Uterus (tissue), 2 donors: Measurements from ENCODE around the gene PROCR.

Experiments
- POLR2A ChIP-seq, 2 donors: fragments of 450-650 bp; IDR thresholded peaks; one replicate each; pipeline ENCODE4 v1.6.1; 2016; ENCODE audit warnings: antibody characterized with exemption in 2 of 2, mild to moderate bottlenecking in 1 of 2, moderate library complexity in 1 of 2
- TF ChIP-seq, protein P1 (sequence below), 4 experiments: fragments of 200-600 bp in 2 of 4; fragments of 450-650 bp in 2 of 4; sonication (generic) in 2 of 4; IDR thresholded peaks; one replicate each; pipeline ENCODE4 v1.5.1; 2016 to 2019; ENCODE audit warnings: antibody characterized with exemption in 4 of 4, mild to moderate bottlenecking in 2 of 4, moderate library complexity in 1 of 4

DNA sequence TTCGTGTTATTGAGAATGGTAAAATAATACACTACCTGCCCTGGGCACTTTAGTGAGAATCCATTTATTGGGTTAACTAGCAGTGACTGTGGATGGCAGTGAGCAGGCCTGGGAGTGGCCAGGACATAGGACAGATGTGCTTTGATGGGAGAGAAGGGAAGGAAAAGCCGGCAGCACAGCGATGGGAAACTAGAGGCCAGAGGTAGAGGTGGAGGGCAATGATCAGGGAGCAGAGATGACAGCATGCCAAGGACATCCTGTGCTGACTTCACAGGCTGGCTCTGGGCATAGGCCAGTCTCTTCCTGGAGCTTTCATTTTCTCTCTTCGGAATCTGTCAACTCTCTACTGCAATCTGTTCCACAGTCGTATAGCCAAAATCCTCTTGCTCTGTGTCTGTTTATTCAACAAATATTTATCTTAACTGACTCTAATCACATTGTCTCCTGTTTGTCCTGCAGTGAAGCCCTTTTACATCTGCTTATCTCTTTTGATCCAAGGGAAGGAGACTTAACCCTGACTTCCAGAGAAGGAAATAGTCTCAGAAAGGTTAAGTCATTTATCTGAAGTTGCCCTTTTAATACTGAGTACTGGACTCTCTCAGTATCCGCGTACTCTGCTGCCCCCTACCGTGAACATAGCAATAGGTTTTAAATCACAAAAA, 36.2 kb downstream of the PROCR start:
- TF ChIP-seq POLR2A (IDR thresholded peaks at IDR 0.05) = no peak
- TF ChIP-seq, protein P1, sequence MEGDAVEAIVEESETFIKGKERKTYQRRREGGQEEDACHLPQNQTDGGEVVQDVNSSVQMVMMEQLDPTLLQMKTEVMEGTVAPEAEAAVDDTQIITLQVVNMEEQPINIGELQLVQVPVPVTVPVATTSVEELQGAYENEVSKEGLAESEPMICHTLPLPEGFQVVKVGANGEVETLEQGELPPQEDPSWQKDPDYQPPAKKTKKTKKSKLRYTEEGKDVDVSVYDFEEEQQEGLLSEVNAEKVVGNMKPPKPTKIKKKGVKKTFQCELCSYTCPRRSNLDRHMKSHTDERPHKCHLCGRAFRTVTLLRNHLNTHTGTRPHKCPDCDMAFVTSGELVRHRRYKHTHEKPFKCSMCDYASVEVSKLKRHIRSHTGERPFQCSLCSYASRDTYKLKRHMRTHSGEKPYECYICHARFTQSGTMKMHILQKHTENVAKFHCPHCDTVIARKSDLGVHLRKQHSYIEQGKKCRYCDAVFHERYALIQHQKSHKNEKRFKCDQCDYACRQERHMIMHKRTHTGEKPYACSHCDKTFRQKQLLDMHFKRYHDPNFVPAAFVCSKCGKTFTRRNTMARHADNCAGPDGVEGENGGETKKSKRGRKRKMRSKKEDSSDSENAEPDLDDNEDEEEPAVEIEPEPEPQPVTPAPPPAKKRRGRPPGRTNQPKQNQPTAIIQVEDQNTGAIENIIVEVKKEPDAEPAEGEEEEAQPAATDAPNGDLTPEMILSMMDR (IDR thresholded peaks at IDR 0.05) = peak; percentile 65 to 95 (median 79)
